Activated naive CD4-positive, alpha-beta T cell treated with anti-CD3 and anti-CD28 coated beads, Interleukin-2, amount 10 ng/mL, durations not matched to agents 7 days and 5 days (primary cell): ENCODE data around the gene DNAH5.
A peak's percentile ranks its signal among the peaks of the same experiment; 100 is the strongest.
"Not testable (repeated sequence)": the region's sequence is repeated elsewhere in the genome, so short reads cannot be mapped to it uniquely, and the experiment has no call there.

Experiments used
- CTCF ChIA-PET: fragments of 350-600 bp; sonication (Branson Sonifier 250); formaldehyde crosslinking; loops from one replicate; lab custom pipeline; 2021; ENCODE audit warnings: antibody characterized with exemption; lab: Charles Lee
- DNase-seq: peaks from one replicate; pipeline ENCODE4 v3.0.0-alpha.2; 2020
- H3K27ac Mint-ChIP-seq: one replicate; pipeline ENCODE4 v1.8.0; 2021; ENCODE audit warnings: mild to moderate bottlenecking, moderate library complexity, mixed read lengths
- H3K27me3 Mint-ChIP-seq: one replicate; pipeline ENCODE4 v1.8.0; 2021; ENCODE audit warnings: mild to moderate bottlenecking, mixed read lengths
- H3K36me3 Mint-ChIP-seq: one replicate; pipeline ENCODE4 v1.8.0; 2021; ENCODE audit warnings: mixed read lengths
- H3K4me1 Mint-ChIP-seq: one replicate; pipeline ENCODE4 v1.8.0; 2021; ENCODE audit warnings: mixed read lengths
- H3K4me3 Mint-ChIP-seq: one replicate; pipeline ENCODE4 v1.8.0; 2021; ENCODE audit warnings: mild to moderate bottlenecking, moderate library complexity, mixed read lengths
- H3K9me3 Mint-ChIP-seq: one replicate; pipeline ENCODE4 v1.8.0; 2021; ENCODE audit warnings: mixed read lengths

Gene DNAH5

DNA sequence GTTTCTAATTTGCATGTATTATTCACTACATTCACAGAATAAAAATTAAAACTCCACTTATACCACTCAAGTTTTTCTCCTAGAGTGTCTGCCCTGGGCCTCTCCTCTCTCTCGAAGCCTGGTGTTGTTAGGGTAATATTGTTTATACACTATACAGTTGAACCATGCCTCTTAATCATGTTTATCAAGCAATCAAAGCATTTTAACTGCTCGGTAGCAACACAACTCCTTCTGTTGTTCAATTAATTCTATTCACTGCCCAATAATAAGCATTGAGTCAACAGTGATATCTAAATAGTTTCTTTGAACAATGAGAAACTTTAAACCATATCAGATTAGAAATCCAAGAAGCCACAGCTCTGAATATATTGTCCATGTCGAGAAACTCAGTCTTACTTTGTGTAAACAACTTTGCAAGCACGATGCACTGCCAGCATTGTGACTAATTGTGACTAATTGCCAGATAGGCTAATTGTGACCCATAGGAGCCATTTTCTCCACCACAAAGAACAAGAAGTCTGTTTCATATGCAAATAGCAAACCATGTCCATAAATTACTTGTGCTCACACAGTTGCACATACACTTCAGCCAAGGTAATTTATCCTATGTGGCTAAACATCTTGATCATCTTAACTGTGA, at the start of gene DNAH5:
Gene DNAH5, minus strand, starts transcription at position 129 of the 640 bp plus-strand sequence. CDS start 250 bp downstream, outside the sequence.
- Mint-ChIP-seq H3K36me3 (no peaks in the 10 kb centered on the region), H3K4me1 (no peaks in the 10 kb centered on the region)

DNA sequence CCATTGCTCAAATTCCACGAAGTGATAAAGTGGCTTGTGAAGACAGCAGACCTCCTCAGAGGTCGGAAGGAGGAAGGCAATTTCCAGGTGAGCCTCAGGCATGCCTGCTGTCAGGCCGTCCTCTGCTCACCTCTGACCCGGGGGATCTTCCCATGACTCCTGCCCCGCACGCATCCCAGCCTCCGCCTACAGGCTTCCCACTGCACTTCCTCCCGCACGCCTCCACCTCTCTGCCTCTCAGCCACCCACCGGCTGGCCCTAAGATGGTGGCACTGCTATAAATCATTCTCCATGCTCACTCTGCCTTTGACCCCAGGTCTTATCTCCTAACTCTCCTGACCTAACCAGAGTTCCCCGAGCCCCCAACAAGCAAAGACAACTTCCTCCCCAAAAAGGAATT, 49.4 kb upstream of the DNAH5 start:
- Mint-ChIP-seq H3K27me3 (no peaks in the 10 kb centered on the region), H3K4me3 (no peak overlapping the region), H3K4me1 (no peaks in the 10 kb centered on the region), H3K27ac (no peak overlapping the region), H3K36me3 (no peaks in the 10 kb centered on the region), H3K9me3 (peaks cover 6% of the 10 kb centered on the region)
- no peak for DNase-seq
- CTCF ChIA-PET: no interaction called here

More for the DNA sequence above, at the start of gene DNAH5:
- H3K27me3 Mint-ChIP-seq: no peaks in the 10 kb centered on the region
- no peak for DNase-seq
- H3K27ac Mint-ChIP-seq: no peak within 1 kb of the TSS
- H3K4me3 Mint-ChIP-seq: no peak within 1 kb of the TSS
- CTCF ChIA-PET: no interaction called here
- H3K9me3 Mint-ChIP-seq: no peaks in the 10 kb centered on the region

- no peak overlapping the region for H3K27ac Mint-ChIP-seq
- H3K4me3 Mint-ChIP-seq: no peak overlapping the region
- H3K27me3 Mint-ChIP-seq: no peaks in the 10 kb centered on the region
- H3K9me3 Mint-ChIP-seq: peaks cover 5% of the 10 kb centered on the region
- no peaks in the 10 kb centered on the region for H3K4me1 Mint-ChIP-seq
- CTCF ChIA-PET: no interaction called here
- DNase-seq: no peak
- no peaks in the 10 kb centered on the region for H3K36me3 Mint-ChIP-seq
Measured at GRCh38 chr5:13992795-13993194, 48.3 kb upstream of the DNAH5 start.

GRCh38 chr5:13991365-13991764, 46.9 kb upstream of the DNAH5 start:
- H3K9me3 Mint-ChIP-seq: no peaks in the 10 kb centered on the region
- no peak for DNase-seq
- no peaks in the 10 kb centered on the region for H3K27me3 Mint-ChIP-seq
- no peak overlapping the region for H3K4me3 Mint-ChIP-seq
- CTCF ChIA-PET: no interaction called here
- H3K4me1 Mint-ChIP-seq: no peaks in the 10 kb centered on the region
- H3K27ac Mint-ChIP-seq: no peak overlapping the region
- no peaks in the 10 kb centered on the region for H3K36me3 Mint-ChIP-seq

DNA sequence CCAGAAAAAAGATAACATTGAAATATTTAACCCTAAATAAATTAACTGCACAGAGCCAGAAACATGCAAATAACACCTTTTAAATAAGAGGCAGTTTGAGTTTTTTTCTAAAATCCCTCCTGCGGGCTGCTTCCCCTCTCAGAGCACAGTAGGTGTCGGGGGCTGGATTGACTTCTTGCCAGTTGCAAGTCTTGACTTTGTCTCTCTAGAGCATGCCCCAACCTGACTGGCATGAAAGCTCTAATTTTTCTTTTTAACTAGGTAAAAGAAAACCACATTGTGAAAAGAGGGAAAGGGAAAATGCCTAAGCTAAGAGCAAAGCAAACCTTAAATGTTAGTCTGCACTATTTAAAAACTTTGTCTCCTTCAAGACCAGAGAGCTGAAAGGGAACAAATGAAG, 46.4 kb upstream of the DNAH5 start:
- H3K9me3 Mint-ChIP-seq: no peaks in the 10 kb centered on the region
- DNase-seq: no peak
- H3K27ac Mint-ChIP-seq: no peak overlapping the region
- no peaks in the 10 kb centered on the region for H3K36me3 Mint-ChIP-seq
- H3K4me3 Mint-ChIP-seq: no peak overlapping the region
- H3K4me1 Mint-ChIP-seq: no peaks in the 10 kb centered on the region
- H3K27me3 Mint-ChIP-seq: no peaks in the 10 kb centered on the region
- CTCF ChIA-PET: no interaction called here

DNA sequence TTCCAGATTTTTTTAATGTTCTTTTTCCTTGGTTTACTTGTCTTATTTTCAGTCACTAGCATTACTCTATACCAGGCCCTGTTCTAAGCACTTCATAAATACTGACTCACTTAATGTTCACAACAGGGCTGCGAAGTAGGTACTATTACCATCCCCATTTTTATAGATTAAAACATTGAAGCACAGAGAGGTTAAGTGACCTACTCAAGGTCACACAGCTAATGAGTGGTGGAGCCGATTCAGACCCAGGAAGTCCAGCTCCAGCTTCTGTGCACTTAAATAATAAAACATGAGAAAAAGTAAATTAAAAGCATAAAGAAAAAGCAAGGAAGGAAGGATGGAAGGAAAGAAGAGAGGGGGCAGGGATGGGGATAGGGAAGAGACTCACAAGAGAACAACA, 45.3 kb upstream of the DNAH5 start:
- no peaks in the 10 kb centered on the region for H3K9me3 Mint-ChIP-seq
- H3K27ac Mint-ChIP-seq: no peak overlapping the region
- no peak overlapping the region for H3K4me3 Mint-ChIP-seq
- no peaks in the 10 kb centered on the region for H3K36me3 Mint-ChIP-seq
- no peak for DNase-seq
- CTCF ChIA-PET: no interaction called here
- H3K4me1 Mint-ChIP-seq: no peaks in the 10 kb centered on the region
- no peaks in the 10 kb centered on the region for H3K27me3 Mint-ChIP-seq

GRCh38 chr5:13987843-13988464, 43.5 kb upstream of the DNAH5 start:
- CTCF ChIA-PET: interaction anchor here (0.6 kb wide), 2 partner anchors 375 to 890 kb away, joined by 3 read pairs; no protein-coding TSS in a partner anchor
- H3K4me1 Mint-ChIP-seq: no peaks in the 10 kb centered on the region
- no peaks in the 10 kb centered on the region for H3K36me3 Mint-ChIP-seq
- no peaks in the 10 kb centered on the region for H3K9me3 Mint-ChIP-seq
- no peak overlapping the region for H3K27ac Mint-ChIP-seq
- peak; percentile 43 for DNase-seq
- no peaks in the 10 kb centered on the region for H3K27me3 Mint-ChIP-seq
- H3K4me3 Mint-ChIP-seq: no peak overlapping the region

- CTCF ChIA-PET: interaction anchor here (1.6 kb wide), 1 partner anchor 285 kb away, joined by 6 read pairs; no protein-coding TSS in a partner anchor
- H3K9me3 Mint-ChIP-seq: no peaks in the 10 kb centered on the region
- no peak for DNase-seq
- no peaks in the 10 kb centered on the region for H3K36me3 Mint-ChIP-seq
- H3K4me1 Mint-ChIP-seq: no peaks in the 10 kb centered on the region
- no peak overlapping the region for H3K27ac Mint-ChIP-seq
- H3K4me3 Mint-ChIP-seq: no peak overlapping the region
- no peaks in the 10 kb centered on the region for H3K27me3 Mint-ChIP-seq
Measured at GRCh38 chr5:13985731-13986418, 41.4 kb upstream of the DNAH5 start.

- DNase-seq, H3K9me3 Mint-ChIP-seq, H3K4me1 Mint-ChIP-seq, H3K4me3 Mint-ChIP-seq, H3K27me3 Mint-ChIP-seq, H3K36me3 Mint-ChIP-seq, H3K27ac Mint-ChIP-seq: not testable (repeated sequence)
- CTCF ChIA-PET: interaction anchor here (1.6 kb wide), 1 partner anchor 286 kb away, joined by 6 read pairs; no protein-coding TSS in a partner anchor
Measured at GRCh38 chr5:13984888-13985287, 40.4 kb upstream of the DNAH5 start.

DNA sequence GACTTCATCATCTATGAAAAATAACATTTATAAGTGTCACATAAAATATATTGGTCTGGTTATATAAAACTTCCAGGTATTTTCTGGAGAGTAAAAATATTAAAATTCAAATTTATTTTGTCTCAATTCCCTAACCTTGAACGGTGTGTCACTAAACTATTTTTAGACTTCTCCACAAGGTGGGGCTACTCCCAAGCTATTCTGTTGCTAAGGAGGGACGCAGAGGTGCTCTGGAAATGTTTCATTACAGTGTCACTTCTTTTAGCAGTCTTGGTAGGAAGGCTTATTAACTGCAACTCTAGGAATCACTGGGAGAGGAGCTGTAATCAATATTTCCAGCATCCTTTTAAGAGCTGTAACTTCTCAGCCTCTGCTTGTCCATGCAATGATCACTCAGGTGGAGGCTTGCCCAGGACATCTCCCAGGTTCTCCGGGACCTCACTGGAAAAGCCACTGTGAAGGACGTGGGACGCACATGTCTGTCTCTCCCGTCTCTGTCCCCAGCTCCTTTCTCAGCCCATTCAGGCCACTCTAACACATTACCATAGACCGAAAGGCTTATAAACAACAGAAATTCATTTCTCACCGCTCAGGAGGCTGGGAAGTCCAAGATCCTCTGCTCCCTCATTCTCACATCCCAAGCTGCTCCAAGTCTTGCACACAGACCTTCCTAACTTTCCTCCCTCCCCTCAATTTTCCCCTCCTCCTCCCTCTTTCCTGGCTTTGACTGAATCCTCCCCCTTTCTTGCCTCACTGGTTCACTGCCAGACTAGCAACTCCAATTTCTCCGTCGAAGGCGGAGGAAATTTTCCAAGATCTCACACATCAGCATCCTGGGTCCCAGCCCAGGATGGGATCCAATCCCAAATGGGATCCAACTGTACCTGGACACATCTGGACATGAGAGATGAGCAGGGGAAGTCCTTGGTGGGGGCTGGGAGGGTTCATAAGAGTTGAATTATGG, 32.7 kb upstream of the DNAH5 start:
- Mint-ChIP-seq H3K27ac (no peak overlapping the region), H3K9me3 (peaks cover 2% of the 10 kb centered on the region), H3K4me3 (no peak overlapping the region), H3K36me3 (no peaks in the 10 kb centered on the region), H3K27me3 (no peaks in the 10 kb centered on the region), H3K4me1 (no peaks in the 10 kb centered on the region)
- CTCF ChIA-PET: interaction anchor here (0.6 kb wide), 1 partner anchor 233 kb away, joined by 3 read pairs; no protein-coding TSS in a partner anchor
- no peak for DNase-seq

DNA sequence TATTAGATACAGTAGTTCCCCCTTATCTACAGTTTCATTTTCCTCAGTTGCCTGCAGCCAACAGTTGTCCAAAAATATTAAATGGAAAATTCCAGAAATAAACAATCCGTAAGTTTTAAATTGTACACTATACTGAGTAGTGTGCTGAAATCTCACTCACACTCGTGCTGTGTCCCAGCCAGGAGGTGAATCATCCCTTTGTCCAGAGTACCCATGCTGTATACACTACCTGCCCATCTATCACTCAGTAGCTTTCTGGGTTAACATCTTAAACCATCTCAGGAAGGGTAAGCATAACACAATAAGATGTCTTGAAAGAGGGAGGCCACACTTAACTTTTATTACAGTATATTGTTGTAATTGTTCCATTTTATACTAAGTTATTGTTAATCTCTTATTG, 31.7 kb upstream of the DNAH5 start:
- Mint-ChIP-seq H3K27me3 (no peaks in the 10 kb centered on the region), H3K9me3 (peaks cover 2% of the 10 kb centered on the region), H3K4me3 (no peak overlapping the region), H3K4me1 (no peaks in the 10 kb centered on the region), H3K36me3 (no peaks in the 10 kb centered on the region), H3K27ac (no peak overlapping the region)
- CTCF ChIA-PET: no interaction called here
- no peak for DNase-seq

GRCh38 chr5:13975246-13975645, 30.8 kb upstream of the DNAH5 start:
- no peak for DNase-seq
- H3K4me3 Mint-ChIP-seq: no peak overlapping the region
- CTCF ChIA-PET: no interaction called here
- H3K27me3 Mint-ChIP-seq: no peaks in the 10 kb centered on the region
- peaks cover 2% of the 10 kb centered on the region for H3K9me3 Mint-ChIP-seq
- H3K4me1 Mint-ChIP-seq: no peaks in the 10 kb centered on the region
- no peaks in the 10 kb centered on the region for H3K36me3 Mint-ChIP-seq
- H3K27ac Mint-ChIP-seq: no peak overlapping the region

DNA sequence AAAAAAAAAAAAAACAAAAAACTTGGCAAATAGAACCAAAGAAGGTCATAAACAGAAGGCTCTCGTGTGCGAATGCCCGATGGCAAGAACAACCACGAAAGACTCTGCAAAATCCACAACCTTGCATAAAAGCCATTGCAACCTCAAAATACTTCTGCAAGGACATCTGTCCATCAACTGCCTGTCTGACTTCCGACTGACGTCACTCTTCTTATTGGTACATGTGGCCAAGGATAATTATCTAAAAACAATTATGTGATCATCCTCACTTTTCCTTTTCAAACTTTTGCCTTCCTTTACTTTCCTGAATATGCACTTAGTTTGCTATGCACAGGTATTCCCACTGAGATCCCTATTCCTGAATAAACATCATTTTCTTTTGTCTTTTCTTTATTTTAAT, 29.2 kb upstream of the DNAH5 start:
- Mint-ChIP-seq H3K27me3 (no peaks in the 10 kb centered on the region), H3K4me3 (no peak overlapping the region), H3K27ac (no peak overlapping the region), H3K4me1 (no peaks in the 10 kb centered on the region), H3K36me3 (no peaks in the 10 kb centered on the region), H3K9me3 (peaks cover 2% of the 10 kb centered on the region)
- DNase-seq: no peak
- CTCF ChIA-PET: no interaction called here

DNA sequence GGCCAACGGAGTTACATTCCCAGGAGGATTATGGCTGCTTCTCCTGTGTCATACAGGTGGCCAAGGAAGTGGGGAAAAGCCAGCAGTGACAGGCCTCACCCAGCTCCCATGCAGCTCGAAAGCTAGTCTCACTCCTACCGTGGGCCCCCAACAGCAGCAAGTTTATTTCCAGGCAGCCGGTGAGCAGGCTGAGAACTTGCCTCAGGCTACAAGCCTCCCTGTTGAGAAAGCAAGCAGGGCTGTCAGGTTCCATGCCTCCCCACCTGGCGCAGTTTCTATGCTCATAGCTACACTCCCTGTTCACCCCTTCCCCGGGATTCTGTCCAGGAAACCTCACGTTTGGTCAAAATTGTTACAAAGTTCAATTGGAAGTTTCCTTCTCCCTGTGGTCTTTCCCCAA, 27.5 kb upstream of the DNAH5 start:
- no peaks in the 10 kb centered on the region for H3K4me1 Mint-ChIP-seq
- H3K27me3 Mint-ChIP-seq: no peaks in the 10 kb centered on the region
- H3K36me3 Mint-ChIP-seq: no peaks in the 10 kb centered on the region
- H3K27ac Mint-ChIP-seq: no peak overlapping the region
- no peak for DNase-seq
- peaks cover 2% of the 10 kb centered on the region for H3K9me3 Mint-ChIP-seq
- no peak overlapping the region for H3K4me3 Mint-ChIP-seq
- CTCF ChIA-PET: no interaction called here
